Psoas muscle (tissue), 8 donors: Measurements from ENCODE around the gene PLOD1. TPM values are rescaled to one million over a fixed set of nuclear protein-coding genes. Genes with fewer than 3 reads are reported as not detected.

Experiments used
- ATAC-seq, 4 donors: fragments of 200-7000 bp; cut with Tn5 transposase; one replicate each; pipeline ENCODE4 v1.9.1; 2020; ENCODE audit warnings: moderate library complexity in 3 of 4, mild to moderate bottlenecking in 2 of 4
- DNase-seq, 2 donors: peaks; one replicate each; pipeline ENCODE4 v3.0.0-alpha.2; 2020
- H3K27ac ChIP-seq: fragments of 200-600 bp; one replicate; pipeline ENCODE4 v1.8.0; 2022
- H3K27me3 ChIP-seq, 3 donors: fragments of 200-600 bp in 1 of 3; one replicate each; pipeline versions ENCODE4 v1.6.1 to v1.8.0; 2013 to 2022; ENCODE audit warnings: low read length in 2 of 3, mild to moderate bottlenecking in 2 of 3, moderate library complexity in 1 of 3; ENCODE audit not compliant: insufficient read depth in 3 of 3
- H3K36me3 ChIP-seq, 2 donors: fragments of 200-600 bp in 1 of 2; one replicate each; pipeline versions ENCODE4 v1.6.1 to v1.8.0; 2013 to 2022; ENCODE audit warnings: low read depth in 1 of 2, mild to moderate bottlenecking in 1 of 2, moderate library complexity in 1 of 2; ENCODE audit not compliant: insufficient read depth in 1 of 2
- H3K4me1 ChIP-seq: fragments of 200-600 bp; one replicate; pipeline ENCODE4 v1.8.0; 2022
- H3K4me3 ChIP-seq: fragments of 200-600 bp; one replicate; pipeline ENCODE4 v1.8.0; 2022; ENCODE audit warnings: mild to moderate bottlenecking
- H3K9me3 ChIP-seq: fragments of 200-600 bp; one replicate; pipeline ENCODE4 v1.8.0; 2022
- WGBS, 3 donors: extraction: QIAGEN DNeasy Blood & Tissue Kit; methylation state at CpG; one replicate each; pipeline versions ENCODE4 v1.1.6 to v1.1.7; 2013; 5-methylcytosine and 5-hydroxymethylcytosine counted together
- intact Hi-C, 2 donors: fragments of 100-400 bp; cut with DNase I; formaldehyde crosslinking; loops; one replicate each; pipeline versions ENCODE4 v1.11.0 to v1.14.2; 2022
- polyA plus RNA-seq, 3 donors: library from polyadenylated mRNA; stranded (reverse); fragments of 200-250 nt; gene quantifications; one replicate each; pipeline ENCODE4 v1.2.3, GENCODE V29; 2013
- total RNA-seq, 4 donors: library from RNA; stranded (reverse); fragmentation: NEBNext Ultra II Directional in 2 of 4; extraction: Animal tissue kit (Norgen Biotek cat#: 25700) in 2 of 4; gene quantifications; one replicate each; pipeline versions ENCODE4 v1.2.1 to v1.2.4, GENCODE V29; 2021 to 2023
- TF ChIP-seq, protein P1 (sequence below): fragments of 200-600 bp; IDR thresholded peaks from one replicate; pipeline ENCODE4 v1.8.0; 2022; ENCODE audit warnings: antibody characterized with exemption
- donor health status: healthy with polysubstance abuse.
- donor health status: DM: no; HTN: no; CAD: no; lungs with moderate emphysema.
- donor health status: Bipolar disorder and iron deficiency.
- donor health status: healthy.
- donor health status: DM: yes; HTN: yes; CAD: no.
- donor health status: DM: no; HTN: no; CAD: no.
- donor health status: DM: no; HTN: no; CAD: no.
- donor health status: DM: yes; HTN: yes; CAD: no.

PLOD1 gene
- total and polyA plus RNA-seq, 7 donors = 25.1 to 52.3 (median 36.3) TPM

DNA sequence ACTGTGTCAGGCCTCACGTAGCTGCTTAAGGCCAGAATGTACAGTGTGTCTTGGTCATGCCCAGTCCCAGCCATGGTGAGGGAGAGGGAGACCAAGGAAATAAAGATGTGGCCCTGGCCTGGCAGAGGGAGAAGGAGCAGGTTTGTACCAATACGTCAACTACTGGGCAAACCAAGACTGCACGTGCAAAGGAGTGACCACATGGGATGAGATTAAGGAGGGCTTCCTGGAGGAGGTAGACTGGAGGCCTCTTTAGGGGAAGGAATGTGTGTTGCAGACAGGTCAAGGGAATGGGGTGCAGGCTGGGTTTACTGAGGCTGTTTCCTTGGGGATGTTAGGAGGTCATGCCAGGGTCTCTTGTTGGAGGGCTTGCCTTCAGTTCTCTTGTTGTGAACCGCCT lies 7.8 kb downstream of the PLOD1 start:
- Histone ChIP-seq H3K27ac (no peak overlapping the region), H3K36me3 (peaks cover 0 to 9% of the 10 kb centered on the region in 2 donors), H3K27me3 (no peaks in the 10 kb centered on the region), H3K4me1 (peaks cover 57% of the 10 kb centered on the region), H3K4me3 (no peak overlapping the region), H3K9me3 (no peaks in the 10 kb centered on the region)
- TF ChIP-seq, protein P1, sequence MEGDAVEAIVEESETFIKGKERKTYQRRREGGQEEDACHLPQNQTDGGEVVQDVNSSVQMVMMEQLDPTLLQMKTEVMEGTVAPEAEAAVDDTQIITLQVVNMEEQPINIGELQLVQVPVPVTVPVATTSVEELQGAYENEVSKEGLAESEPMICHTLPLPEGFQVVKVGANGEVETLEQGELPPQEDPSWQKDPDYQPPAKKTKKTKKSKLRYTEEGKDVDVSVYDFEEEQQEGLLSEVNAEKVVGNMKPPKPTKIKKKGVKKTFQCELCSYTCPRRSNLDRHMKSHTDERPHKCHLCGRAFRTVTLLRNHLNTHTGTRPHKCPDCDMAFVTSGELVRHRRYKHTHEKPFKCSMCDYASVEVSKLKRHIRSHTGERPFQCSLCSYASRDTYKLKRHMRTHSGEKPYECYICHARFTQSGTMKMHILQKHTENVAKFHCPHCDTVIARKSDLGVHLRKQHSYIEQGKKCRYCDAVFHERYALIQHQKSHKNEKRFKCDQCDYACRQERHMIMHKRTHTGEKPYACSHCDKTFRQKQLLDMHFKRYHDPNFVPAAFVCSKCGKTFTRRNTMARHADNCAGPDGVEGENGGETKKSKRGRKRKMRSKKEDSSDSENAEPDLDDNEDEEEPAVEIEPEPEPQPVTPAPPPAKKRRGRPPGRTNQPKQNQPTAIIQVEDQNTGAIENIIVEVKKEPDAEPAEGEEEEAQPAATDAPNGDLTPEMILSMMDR = no peak
- intact Hi-C loops = loop anchor here in 1 of 2 donors (5.0 kb wide), 1 partner anchor 35 kb away; no protein-coding TSS in a partner anchor
- ATAC-seq = no peak
- WGBS, 3 donors = 72 to 90% (median 79%) methylated on average over 4 of the region's 4 CpGs
- DNase-seq = no peak

DNA sequence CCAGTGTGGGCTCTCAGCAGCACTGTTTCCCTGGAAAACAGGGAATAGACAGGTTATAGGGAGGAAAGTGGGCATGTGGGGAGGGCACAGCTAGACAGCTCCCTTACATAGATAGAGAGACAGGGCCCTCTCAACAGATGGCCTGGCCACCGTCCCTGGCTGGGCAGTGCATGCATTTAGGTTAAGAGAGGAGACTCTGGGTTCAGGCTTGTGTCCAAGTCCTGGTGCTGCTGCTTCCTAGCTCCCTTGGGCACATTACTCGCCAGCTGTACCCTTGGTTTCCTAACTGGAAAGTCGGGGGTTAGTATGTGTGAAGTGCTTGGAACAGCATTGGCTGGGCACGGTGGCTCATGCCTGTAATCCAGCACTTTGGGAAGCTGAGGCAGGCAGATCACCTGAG lies 9.1 kb downstream of the PLOD1 start:
- peak overlapping the region; percentile 69 for H3K27ac ChIP-seq
- no peaks in the 10 kb centered on the region for H3K9me3 ChIP-seq
- H3K4me1 ChIP-seq = peaks cover 48% of the 10 kb centered on the region
- no peak for DNase-seq
- peak; percentile 23 to 62 (median 38) for ATAC-seq
- WGBS, 3 donors = 26 to 46% (median 27%) methylated on average over 4 of the region's 4 CpGs
- peaks cover 0 to 3% of the 10 kb centered on the region in 2 donors for H3K36me3 ChIP-seq
- H3K27me3 ChIP-seq = no peaks in the 10 kb centered on the region
- no peak overlapping the region for H3K4me3 ChIP-seq
- TF ChIP-seq, protein P1 = no peak
- intact Hi-C loops = loop anchor here in 1 of 2 donors (5.0 kb wide), 1 partner anchor 34 kb away; no protein-coding TSS in a partner anchor

- H3K9me3 ChIP-seq = no peaks in the 10 kb centered on the region
- ATAC-seq (peak; percentile 51 to 80 (median 66)), DNase-seq (peak in 1 of 2 donors; percentile 68)
- H3K27ac ChIP-seq = peak overlapping the region; percentile 69
- peaks cover 39% of the 10 kb centered on the region for H3K4me1 ChIP-seq
- no peak overlapping the region for H3K4me3 ChIP-seq
- peaks cover 0 to 5% of the 10 kb centered on the region in 2 donors for H3K36me3 ChIP-seq
- WGBS, 3 donors = 29 to 37% (median 31%) methylated on average over 12 of the region's 12 CpGs
- intact Hi-C loops = loop anchor here in 1 of 2 donors (5.0 kb wide), 1 partner anchor 33 kb away; no protein-coding TSS in a partner anchor
- TF ChIP-seq, protein P1 = no peak
- no peaks in the 10 kb centered on the region for H3K27me3 ChIP-seq
Measured at GRCh38 chr1:11944358-11944931, 9.9 kb downstream of the PLOD1 start.

- Histone ChIP-seq H3K27ac (no peak overlapping the region), H3K9me3 (no peaks in the 10 kb centered on the region), H3K4me3 (no peak overlapping the region), H3K4me1 (peaks cover 21% of the 10 kb centered on the region), H3K27me3 (no peaks in the 10 kb centered on the region), H3K36me3 (peaks cover 0 to 23% of the 10 kb centered on the region in 2 donors)
- DNase-seq = no peak
- WGBS, 3 donors = 44 to 65% (median 62%) methylated on average over 3 of the region's 3 CpGs
- TF ChIP-seq, protein P1 = no peak
- intact Hi-C loops = no loop called here
- ATAC-seq = peak in 1 of 4 donors; percentile 6
Measured at GRCh38 chr1:11946647-11947046, 12.1 kb downstream of the PLOD1 start.
